22Rv1 (cell line): Measurements from ENCODE around the gene FAF1.
"Not testable (repeated sequence)": the region's sequence is repeated elsewhere in the genome, so short reads cannot be mapped to it uniquely, and the experiment has no call there.

Experiments
- H3K27ac ChIP-seq: fragments of 450-650 bp; 2 replicates; pipeline ENCODE4 v1.5.1; 2017
- CTCF ChIP-seq: fragments of 450-650 bp; IDR thresholded peaks from 2 replicates; pipeline ENCODE4 v1.5.1; 2017; ENCODE audit warnings: mild to moderate bottlenecking
- ZFX ChIP-seq: fragments of 450-650 bp; IDR thresholded peaks from 2 replicates; pipeline ENCODE4 v1.6.1; 2017; ENCODE audit warnings: antibody characterized with exemption, borderline replicate concordance

Gene FAF1

DNA sequence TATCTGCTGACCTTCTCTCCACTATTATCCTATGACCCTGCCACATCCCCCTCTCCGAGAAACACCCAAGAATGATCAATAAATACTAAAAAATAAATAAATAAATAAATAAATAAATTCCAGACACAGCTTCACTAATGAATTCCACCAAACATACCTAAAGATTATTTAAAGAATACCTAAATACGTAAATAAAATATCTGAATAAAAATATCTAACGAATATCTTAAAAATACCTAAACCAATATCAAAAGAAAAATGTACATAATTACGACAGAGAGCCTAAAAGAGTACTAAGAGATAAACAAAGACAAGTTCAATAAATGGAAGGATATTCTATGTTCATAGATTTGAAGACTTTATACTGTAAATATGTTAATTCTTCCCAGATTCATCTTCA lies 132.5 kb downstream of the FAF1 start:
- TF ChIP-seq CTCF = no peak
- TF ChIP-seq ZFX = no peak
- no peak overlapping the region for H3K27ac ChIP-seq

GRCh38 chr1:50826792-50827191 lies 133.3 kb downstream of the FAF1 start:
- not testable (repeated sequence) for H3K27ac ChIP-seq

DNA sequence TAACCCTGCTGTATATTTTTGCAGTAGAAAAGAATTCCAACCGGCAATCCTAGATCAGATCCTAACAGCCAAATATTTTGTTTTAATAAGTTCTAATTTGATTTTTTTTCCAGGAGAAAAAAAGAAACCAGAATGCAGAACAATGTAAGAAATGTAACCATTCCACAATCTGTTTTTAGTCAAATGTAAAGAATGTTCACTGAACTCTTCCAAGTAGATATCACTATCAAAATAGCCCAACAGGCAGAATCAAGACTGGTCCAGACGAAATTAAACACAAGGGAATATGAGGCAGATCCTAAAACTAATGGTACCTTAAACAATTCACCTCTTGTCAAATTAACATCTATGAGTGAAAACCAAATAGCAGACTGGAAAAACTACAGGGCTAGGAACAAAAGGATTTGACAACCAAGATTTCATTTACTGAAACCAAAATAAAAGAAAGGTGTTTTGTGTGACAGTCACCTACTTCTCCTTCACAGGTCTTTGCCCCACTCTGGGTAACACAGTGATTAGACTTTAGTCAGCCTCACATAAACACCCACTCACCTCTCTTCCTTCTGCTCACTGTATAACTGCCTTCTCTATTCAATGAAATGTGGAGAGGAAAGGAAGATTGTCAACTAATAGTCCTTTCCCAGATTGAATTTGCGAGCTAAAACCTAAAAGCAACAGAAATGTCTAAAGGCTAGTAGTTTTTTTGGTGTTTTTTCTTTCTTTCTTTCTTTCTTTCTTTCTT lies 137.9 kb downstream of the FAF1 start:
- no peak for TF ChIP-seq CTCF
- TF ChIP-seq ZFX = no peak
- no peak overlapping the region for H3K27ac ChIP-seq

- H3K27ac ChIP-seq = no peak overlapping the region
- TF ChIP-seq CTCF = no peak
- TF ChIP-seq ZFX = no peak
Observed at GRCh38 chr1:50820545-50820944, 139.5 kb downstream of the FAF1 start.

GRCh38 chr1:50812346-50812745 lies 147.7 kb downstream of the FAF1 start:
- no peak for TF ChIP-seq CTCF

GRCh38 chr1:50808296-50808695 lies 151.8 kb downstream of the FAF1 start:
- H3K27ac ChIP-seq = no peak overlapping the region
- TF ChIP-seq CTCF = no peak
- no peak for TF ChIP-seq ZFX

More at GRCh38 chr1:50812346-50812745, 147.7 kb downstream of the FAF1 start:
- no peak overlapping the region for H3K27ac ChIP-seq

DNA sequence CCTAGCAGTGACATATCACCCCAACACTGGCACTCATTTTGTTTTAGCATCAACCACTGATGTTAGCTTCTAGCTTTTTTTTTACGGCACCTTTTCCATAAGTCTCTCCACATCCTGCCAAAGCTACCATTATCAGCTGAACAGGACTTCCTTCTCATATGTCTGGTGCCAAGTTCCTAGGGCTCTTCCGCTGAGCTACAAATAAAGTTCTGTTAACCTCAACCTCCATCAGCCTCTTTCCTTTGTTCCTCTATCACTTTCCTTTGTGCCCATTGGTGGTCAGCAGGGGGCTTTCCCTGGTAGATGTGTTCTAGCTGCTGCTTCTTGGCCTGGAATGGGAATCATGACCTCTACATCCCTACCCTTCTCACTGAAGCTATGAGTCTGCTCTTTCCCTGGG lies 163.8 kb downstream of the FAF1 start:
- H3K27ac ChIP-seq = no peak overlapping the region
- no peak for TF ChIP-seq CTCF
- TF ChIP-seq ZFX = no peak

- TF ChIP-seq CTCF (no peak), ZFX (no peak)
- no peak overlapping the region for H3K27ac ChIP-seq
Observed at GRCh38 chr1:50793521-50793920, 166.5 kb downstream of the FAF1 start.
